ENCODE results near the gene RPH3AL.
A peak's percentile ranks its signal among the peaks of the same experiment; 100 is the strongest.

The RPH3AL gene

GRCh38 chr17:194828-195602 is 157.6 kb downstream of the RPH3AL start:
- Histone ChIP-seq H3K9me3 (ENCODE audit: control insufficient read depth, low read length) (no peaks in the 10 kb centered on the region), H3K36me3 (ENCODE audit: control insufficient read depth, insufficient read depth, low read length, severe bottlenecking) (no peaks in the 10 kb centered on the region), H3K9ac (ENCODE audit: low read length) (no peak overlapping the region), H3K27me3 (replicated peaks; ENCODE audit: control insufficient read depth, insufficient read depth, low read length) (peaks cover 50% of the 10 kb centered on the region), H3K4me1 (ENCODE audit: control insufficient read depth, insufficient read depth, low read length) (peaks cover 3% of the 10 kb centered on the region), H3K4me3 (ENCODE audit: low read length) (no peak overlapping the region)
- DNase-seq (ENCODE audit: low read depth), result no peak

- no peak for DNase-seq (ENCODE audit: low read depth)
- Histone ChIP-seq H3K9me3 (ENCODE audit: control insufficient read depth, low read length) (no peaks in the 10 kb centered on the region), H3K36me3 (ENCODE audit: control insufficient read depth, insufficient read depth, low read length, severe bottlenecking) (no peaks in the 10 kb centered on the region), H3K4me3 (ENCODE audit: low read length) (no peak overlapping the region), H3K9ac (ENCODE audit: low read length) (no peak overlapping the region), H3K4me1 (ENCODE audit: control insufficient read depth, insufficient read depth, low read length) (peaks cover 3% of the 10 kb centered on the region), H3K27me3 (replicated peaks; ENCODE audit: control insufficient read depth, insufficient read depth, low read length) (peaks cover 48% of the 10 kb centered on the region)
Measured at GRCh38 chr17:193841-194806, 158.5 kb downstream of the RPH3AL start.

GRCh38 chr17:193426-193810 is 159.2 kb downstream of the RPH3AL start:
- no peak for DNase-seq (ENCODE audit: low read depth)
- Histone ChIP-seq H3K4me3 (ENCODE audit: low read length) (no peak overlapping the region), H3K36me3 (ENCODE audit: control insufficient read depth, insufficient read depth, low read length, severe bottlenecking) (no peaks in the 10 kb centered on the region)

GRCh38 chr17:192666-193425 is 159.8 kb downstream of the RPH3AL start:
- Histone ChIP-seq H3K36me3 (ENCODE audit: control insufficient read depth, insufficient read depth, low read length, severe bottlenecking) (no peaks in the 10 kb centered on the region), H3K27me3 (replicated peaks; ENCODE audit: control insufficient read depth, insufficient read depth, low read length) (peaks cover 45% of the 10 kb centered on the region), H3K9ac (ENCODE audit: low read length) (no peak overlapping the region), H3K9me3 (ENCODE audit: control insufficient read depth, low read length) (no peaks in the 10 kb centered on the region), H3K4me1 (ENCODE audit: control insufficient read depth, insufficient read depth, low read length) (no peaks in the 10 kb centered on the region), H3K4me3 (ENCODE audit: low read length) (no peak overlapping the region)
- DNase-seq (ENCODE audit: low read depth), result no peak

More at GRCh38 chr17:193426-193810, 159.2 kb downstream of the RPH3AL start:
- Histone ChIP-seq H3K9ac (ENCODE audit: low read length) (no peak overlapping the region), H3K9me3 (ENCODE audit: control insufficient read depth, low read length) (no peaks in the 10 kb centered on the region), H3K4me1 (ENCODE audit: control insufficient read depth, insufficient read depth, low read length) (no peaks in the 10 kb centered on the region), H3K27me3 (replicated peaks; ENCODE audit: control insufficient read depth, insufficient read depth, low read length) (peaks cover 49% of the 10 kb centered on the region)

- Histone ChIP-seq H3K9ac (ENCODE audit: low read length) (no peak overlapping the region), H3K4me3 (ENCODE audit: low read length) (no peak overlapping the region), H3K27me3 (replicated peaks; ENCODE audit: control insufficient read depth, insufficient read depth, low read length) (peaks cover 42% of the 10 kb centered on the region), H3K4me1 (ENCODE audit: control insufficient read depth, insufficient read depth, low read length) (no peaks in the 10 kb centered on the region), H3K36me3 (ENCODE audit: control insufficient read depth, insufficient read depth, low read length, severe bottlenecking) (no peaks in the 10 kb centered on the region), H3K9me3 (ENCODE audit: control insufficient read depth, low read length) (no peaks in the 10 kb centered on the region)
- DNase-seq (ENCODE audit: low read depth), result no peak
Measured at GRCh38 chr17:189444-189843, 163.2 kb downstream of the RPH3AL start.

GRCh38 chr17:187130-187529 is 165.5 kb downstream of the RPH3AL start:
- Histone ChIP-seq H3K27me3 (replicated peaks; ENCODE audit: control insufficient read depth, insufficient read depth, low read length) (peaks cover 52% of the 10 kb centered on the region), H3K4me3 (ENCODE audit: low read length) (no peak overlapping the region), H3K36me3 (ENCODE audit: control insufficient read depth, insufficient read depth, low read length, severe bottlenecking) (no peaks in the 10 kb centered on the region), H3K9ac (ENCODE audit: low read length) (no peak overlapping the region), H3K4me1 (ENCODE audit: control insufficient read depth, insufficient read depth, low read length) (no peaks in the 10 kb centered on the region), H3K9me3 (ENCODE audit: control insufficient read depth, low read length) (no peaks in the 10 kb centered on the region)
- DNase-seq (ENCODE audit: low read depth), result no peak

- no peaks in the 10 kb centered on the region for H3K9me3 ChIP-seq (ENCODE audit: control insufficient read depth, low read length)
- no peak overlapping the region for H3K9ac ChIP-seq (ENCODE audit: low read length)
- no peak overlapping the region for H3K4me3 ChIP-seq (ENCODE audit: low read length)
- no peak for DNase-seq (ENCODE audit: low read depth)
- no peaks in the 10 kb centered on the region for H3K36me3 ChIP-seq (ENCODE audit: control insufficient read depth, insufficient read depth, low read length, severe bottlenecking)
- H3K27me3 ChIP-seq (replicated peaks; ENCODE audit: control insufficient read depth, insufficient read depth, low read length), result peaks cover 57% of the 10 kb centered on the region
- no peaks in the 10 kb centered on the region for H3K4me1 ChIP-seq (ENCODE audit: control insufficient read depth, insufficient read depth, low read length)
Measured at GRCh38 chr17:185445-186138, 167.0 kb downstream of the RPH3AL start.

GRCh38 chr17:183021-183420 is 169.6 kb downstream of the RPH3AL start:
- H3K27me3 ChIP-seq (replicated peaks; ENCODE audit: control insufficient read depth, insufficient read depth, low read length), result peaks cover 57% of the 10 kb centered on the region
- H3K9me3 ChIP-seq (ENCODE audit: control insufficient read depth, low read length), result no peaks in the 10 kb centered on the region
- H3K9ac ChIP-seq (ENCODE audit: low read length), result no peak overlapping the region
- DNase-seq (ENCODE audit: low read depth), result no peak
- H3K4me3 ChIP-seq (ENCODE audit: low read length), result no peak overlapping the region
- H3K4me1 ChIP-seq (ENCODE audit: control insufficient read depth, insufficient read depth, low read length), result no peaks in the 10 kb centered on the region
- no peaks in the 10 kb centered on the region for H3K36me3 ChIP-seq (ENCODE audit: control insufficient read depth, insufficient read depth, low read length, severe bottlenecking)

- DNase-seq (ENCODE audit: low read depth), result no peak
- H3K4me3 ChIP-seq (ENCODE audit: low read length), result peak overlapping the region; percentile 54
Measured at GRCh38 chr17:182050-182751, 170.4 kb downstream of the RPH3AL start.

More at GRCh38 chr17:182050-182751, 170.4 kb downstream of the RPH3AL start:
- no peak overlapping the region for H3K9ac ChIP-seq (ENCODE audit: low read length)
- no peaks in the 10 kb centered on the region for H3K4me1 ChIP-seq (ENCODE audit: control insufficient read depth, insufficient read depth, low read length)
- H3K27me3 ChIP-seq (replicated peaks; ENCODE audit: control insufficient read depth, insufficient read depth, low read length), result peaks cover 61% of the 10 kb centered on the region
- H3K36me3 ChIP-seq (ENCODE audit: control insufficient read depth, insufficient read depth, low read length, severe bottlenecking), result no peaks in the 10 kb centered on the region
- H3K9me3 ChIP-seq (ENCODE audit: control insufficient read depth, low read length), result no peaks in the 10 kb centered on the region
